H1 (cell line): ENCODE data around the gene STK32C. TPM values are rescaled to one million over a fixed set of nuclear protein-coding genes. Genes with fewer than 3 reads are reported as not detected.

ENCODE experiments used
- CTCF ChIA-PET: fragments of 300-600 bp; sonication (Branson Sonifier 250); formaldehyde crosslinking; loops from one replicate; lab custom pipeline; 2021; ENCODE audit not compliant: partially characterized antibody; lab: Charles Lee
- POLR2A ChIA-PET: fragments of 300-600 bp; sonication (Branson Sonifier 250); formaldehyde crosslinking; loops from one replicate; lab custom pipeline; 2021; ENCODE audit warnings: inconsistent platforms; ENCODE audit not compliant: partially characterized antibody; lab: Charles Lee
- DNase-seq, 2 experiments: peaks; one replicate each; pipeline versions ENCODE4 v3.0.0 to v3.0.0-alpha.2; 2010 to 2022; ENCODE audit warnings: low spot score in 2 of 2, low read depth in 1 of 2, mixed read lengths in 1 of 2
- FAIRE-seq: peaks from 2 replicates; lab custom pipeline; 2011; peaks lifted over from hg19 to GRCh38; lab: Jason Lieb, UNC
- H2AFZ ChIP-seq: 2 replicates; pipeline ENCODE4 v1.8.1; 2012; ENCODE audit warnings: low read length, inconsistent platforms
- H2AK5ac ChIP-seq: 2 replicates; pipeline ENCODE4 v1.6.1; 2013; ENCODE audit warnings: low read depth, low read length
- H2BK120ac ChIP-seq: replicated peaks from 2 replicates; pipeline ENCODE3; 2013; ENCODE audit warnings: low read depth, low read length, inconsistent platforms
- H2BK12ac ChIP-seq: 2 replicates; pipeline ENCODE4 v1.6.1; 2013; ENCODE audit warnings: low read depth, low read length
- H2BK15ac ChIP-seq: 2 replicates; pipeline ENCODE4 v1.6.1; 2013; ENCODE audit warnings: low read length
- H2BK20ac ChIP-seq: 2 replicates; pipeline ENCODE4 v1.6.1; 2013; ENCODE audit warnings: low read length
- H2BK5ac ChIP-seq: 2 replicates; pipeline ENCODE4 v1.6.1; 2013; ENCODE audit warnings: low read depth, low read length
- H3K14ac ChIP-seq: 2 replicates; pipeline ENCODE4 v1.6.1; 2013; ENCODE audit warnings: inconsistent platforms; ENCODE audit not compliant: insufficient read length
- H3K18ac ChIP-seq: 2 replicates; pipeline ENCODE4 v1.6.1; 2013; ENCODE audit warnings: low read length; ENCODE audit errors: extremely low read depth
- H3K23ac ChIP-seq: 2 replicates; pipeline ENCODE4 v1.6.1; 2013; ENCODE audit warnings: inconsistent platforms; ENCODE audit not compliant: insufficient read length
- H3K23me2 ChIP-seq: 2 replicates; pipeline ENCODE4 v1.6.1; 2013; ENCODE audit warnings: low read depth, low read length
- H3K27ac ChIP-seq: 2 replicates; pipeline ENCODE4 v1.6.1; 2011; ENCODE audit warnings: low read depth, low read length, inconsistent platforms
- H3K27me3 ChIP-seq, 4 experiments: replicated peaks in 1 of 4; 1 replicate in 1 of 4; 2 replicates in 3 of 4; pipeline versions ENCODE4 v1.6.1 to v1.8.1; 2011 to 2013; ENCODE audit warnings: low read length in 3 of 4, mild to moderate bottlenecking in 3 of 4, inconsistent platforms in 2 of 4, mixed read lengths in 2 of 4, moderate library complexity in 1 of 4; ENCODE audit not compliant: control insufficient read depth in 3 of 4, insufficient read depth in 3 of 4; ENCODE audit errors: extremely low read depth in 1 of 4
- H3K36me3 ChIP-seq, 4 experiments: 2 replicates each; pipeline versions ENCODE4 v1.6.1 to v1.8.1; 2011 to 2013; ENCODE audit warnings: mild to moderate bottlenecking in 4 of 4, low read length in 3 of 4, moderate library complexity in 2 of 4, control low read depth in 1 of 4, inconsistent platforms in 1 of 4; ENCODE audit not compliant: insufficient read depth in 4 of 4, control insufficient read depth in 2 of 4
- H3K4ac ChIP-seq: replicated peaks from 2 replicates; pipeline ENCODE3; 2013; ENCODE audit warnings: low read length, low read depth, mixed read lengths, inconsistent platforms; ENCODE audit not compliant: insufficient read length
- H3K4me1 ChIP-seq, 4 experiments: replicated peaks in 1 of 4; 1 replicate in 1 of 4; 2 replicates in 3 of 4; pipeline versions ENCODE4 v1.6.1 to v1.8.1; 2011 to 2013; ENCODE audit warnings: low read length in 3 of 4, inconsistent platforms in 2 of 4, mixed read lengths in 1 of 4; ENCODE audit not compliant: insufficient read depth in 4 of 4, control insufficient read depth in 3 of 4
- H3K4me2 ChIP-seq, 2 experiments: 2 replicates each; pipeline versions ENCODE4 v1.6.1 to v1.8.1; 2011 to 2013; ENCODE audit warnings: low read depth in 2 of 2, low read length in 2 of 2, control low read depth in 1 of 2, inconsistent platforms in 1 of 2, mild to moderate bottlenecking in 1 of 2; ENCODE audit not compliant: insufficient read depth in 1 of 2
- H3K4me3 ChIP-seq, 4 experiments: fragments of 200-600, 300-600 bp in 1 of 4; sonication (generic), shearing (Covaris generic), sonication (Bioruptor Twin) in 1 of 4; 2 replicates each; pipeline versions ENCODE4 v1.5.1 to v1.8.1; 2011 to 2016; ENCODE audit warnings: low read length in 4 of 4, low read depth in 3 of 4, control low read depth in 2 of 4, inconsistent platforms in 2 of 4, mild to moderate bottlenecking in 2 of 4, mixed read lengths in 1 of 4, moderate library complexity in 1 of 4; ENCODE audit not compliant: insufficient read depth in 2 of 4; ENCODE audit errors: extremely low read depth in 1 of 4
- H3K56ac ChIP-seq: replicated peaks from 2 replicates; pipeline ENCODE3; 2013; ENCODE audit warnings: low read depth, mild to moderate bottlenecking, mixed read lengths, low read length, inconsistent platforms; ENCODE audit not compliant: insufficient read length
- H3K79me1 ChIP-seq: 2 replicates; pipeline ENCODE4 v1.6.1; 2013; ENCODE audit warnings: low read depth, low read length, control low read depth
- H3K79me2 ChIP-seq, 2 experiments: 2 replicates each; pipeline versions ENCODE4 v1.6.1 to v1.8.1; 2012 to 2013; ENCODE audit warnings: low read length in 2 of 2, mild to moderate bottlenecking in 2 of 2, inconsistent platforms in 1 of 2; ENCODE audit not compliant: insufficient read depth in 2 of 2, control insufficient read depth in 1 of 2
- H3K9ac ChIP-seq, 4 experiments: replicated peaks in 1 of 4; 1 replicate in 1 of 4; 2 replicates in 3 of 4; pipeline versions ENCODE4 v1.6.1 to v1.8.1; 2011 to 2013; ENCODE audit warnings: low read depth in 3 of 4, low read length in 3 of 4, control low read depth in 2 of 4, mild to moderate bottlenecking in 2 of 4, moderate library complexity in 2 of 4, inconsistent platforms in 1 of 4; ENCODE audit errors: extremely low read depth in 1 of 4
- H3K9me3 ChIP-seq, 2 experiments: 2 replicates each; pipeline versions ENCODE4 v1.6.1 to v1.8.1; 2012 to 2013; ENCODE audit warnings: mild to moderate bottlenecking in 2 of 2, moderate library complexity in 2 of 2, control low read depth in 1 of 2, inconsistent platforms in 1 of 2, low read depth in 1 of 2, low read length in 1 of 2, mixed read lengths in 1 of 2; ENCODE audit not compliant: insufficient read depth in 2 of 2
- H4K20me1 ChIP-seq, 2 experiments: replicated peaks in 1 of 2; 2 replicates each; pipeline versions ENCODE3 to v1.8.1; 2011 to 2013; ENCODE audit warnings: inconsistent platforms in 2 of 2, low read length in 2 of 2, mild to moderate bottlenecking in 1 of 2; ENCODE audit not compliant: insufficient read depth in 2 of 2, control insufficient read depth in 1 of 2
- H4K5ac ChIP-seq: 2 replicates; pipeline ENCODE4 v1.6.1; 2013; ENCODE audit warnings: low read length, low read depth, mixed read lengths, inconsistent platforms; ENCODE audit not compliant: insufficient read length
- H4K8ac ChIP-seq: 2 replicates; pipeline ENCODE4 v1.8.0; 2013; ENCODE audit warnings: mild to moderate bottlenecking, moderate library complexity, low read length, inconsistent platforms; ENCODE audit not compliant: insufficient read depth; ENCODE audit errors: extremely low read depth
- H4K91ac ChIP-seq: replicated peaks from 2 replicates; pipeline ENCODE3; 2013; ENCODE audit warnings: low read length, mixed read lengths, inconsistent platforms; ENCODE audit not compliant: insufficient read length
- BRCA1 ChIP-seq: IDR thresholded peaks from 2 replicates; pipeline ENCODE4 v1.6.1; 2012; ENCODE audit warnings: low read depth, low read length, improper control_type of control experiment
- CBX5 ChIP-seq: fragments of 300-800, 300-1000 bp; sonication (generic); IDR thresholded peaks from 2 replicates; pipeline ENCODE4 v1.7.1; 2016; ENCODE audit warnings: antibody characterized with exemption, low read length, low read depth
- CHD1 ChIP-seq: IDR thresholded peaks from 2 replicates; pipeline ENCODE4 v1.6.1; 2012; ENCODE audit warnings: low read depth, low read length, improper control_type of control experiment
- EP300 ChIP-seq, 2 experiments: IDR thresholded peaks; 1 replicate in 1 of 2; 2 replicates in 1 of 2; pipeline ENCODE4 v1.6.1; 2011 to 2012; ENCODE audit warnings: low read depth in 2 of 2, low read length in 2 of 2, mild to moderate bottlenecking in 2 of 2, borderline replicate concordance in 1 of 2, inconsistent platforms in 1 of 2, moderate library complexity in 1 of 2
- JUN ChIP-seq: IDR thresholded peaks from 2 replicates; pipeline ENCODE4 v1.6.1; 2011; ENCODE audit warnings: low read depth, mild to moderate bottlenecking, improper control_type of control experiment, low read length
- KDM1A ChIP-seq: fragments of 200-600, 300-600 bp; sonication (generic); IDR thresholded peaks from 2 replicates; pipeline ENCODE4 v1.7.1; 2016; ENCODE audit warnings: mild to moderate bottlenecking, low read length, borderline replicate concordance
- POU5F1 ChIP-seq: IDR thresholded peaks from 2 replicates; pipeline ENCODE4 v1.6.1; 2011; ENCODE audit warnings: low read depth, mild to moderate bottlenecking, low read length, moderate library complexity
- RBBP5 ChIP-seq: IDR thresholded peaks from 2 replicates; pipeline ENCODE4 v1.7.1; 2012; ENCODE audit warnings: low read depth, mild to moderate bottlenecking, inconsistent platforms, low read length, moderate library complexity, borderline replicate concordance
- SAP30 ChIP-seq: fragments of 300-600 bp; sonication (generic); IDR thresholded peaks from 2 replicates; pipeline ENCODE4 v1.7.1; 2012; ENCODE audit warnings: low read length, moderate library complexity, mild to moderate bottlenecking, inconsistent platforms; ENCODE audit not compliant: insufficient read depth, insufficient replicate concordance
- SIRT6 ChIP-seq: IDR thresholded peaks from one replicate; pipeline ENCODE4 v1.7.1; 2012; ENCODE audit warnings: low read length, inconsistent platforms
- SP1 ChIP-seq: IDR thresholded peaks from 2 replicates; pipeline ENCODE4 v1.6.1; 2011; ENCODE audit warnings: low read depth, low read length
- SRF ChIP-seq: IDR thresholded peaks from 2 replicates; pipeline ENCODE4 v1.6.1; 2011; ENCODE audit warnings: mild to moderate bottlenecking, low read depth, low read length, moderate library complexity
- TAF1 ChIP-seq: IDR thresholded peaks from 2 replicates; pipeline ENCODE4 v1.6.1; 2011; ENCODE audit warnings: mild to moderate bottlenecking, low read depth, low read length
- TAF7 ChIP-seq: optimal IDR thresholded peaks from 2 replicates; pipeline ENCODE3; 2011; ENCODE audit warnings: low read depth, mild to moderate bottlenecking, inconsistent platforms, low read length, moderate library complexity, borderline replicate concordance
- TEAD4 ChIP-seq: IDR thresholded peaks from 2 replicates; pipeline ENCODE4 v1.6.1; 2012; ENCODE audit warnings: low read depth, low read length, inconsistent platforms, mixed read lengths
- WGBS, 2 experiments: shearing (Covaris generic) in 1 of 2; methylation state at CpG; one replicate each; pipeline versions ENCODE4 v1.1.6 to v1.1.7; 2013 to 2015; ENCODE audit warnings: low lambda C conversion rate in 2 of 2, mixed read lengths in 2 of 2, inconsistent platforms in 1 of 2, low coverage in 1 of 2, missing lambda C conversion rate in 1 of 2; ENCODE audit not compliant: insufficient replicate concordance in 2 of 2, insufficient coverage in 1 of 2, insufficient read length in 1 of 2; ENCODE audit errors: extremely low coverage in 1 of 2, missing lambda C conversion rate in 1 of 2; 5-methylcytosine and 5-hydroxymethylcytosine counted together
- polyA plus RNA-seq, 7 experiments: library from polyadenylated mRNA; depleted of rRNA in 3 of 7; stranded (reverse) in 5 of 7; unstranded in 2 of 7; fragments of >200 nt in 5 of 7; fragments of 200-250 nt in 2 of 7; gene quantifications; 1 replicate in 5 of 7; 2 replicates in 1 of 7; 4 replicates in 1 of 7; pipeline versions ENCODE4 v1.2.1 to v1.2.3, GENCODE V29; 2011 to 2013; ENCODE audit warnings: missing spikeins in 2 of 7, mixed read lengths in 2 of 7
- total RNA-seq: library from RNA; stranded (reverse); fragmentation: NEBNext Ultra II Directional; extraction: Animal tissue kit (Norgen Biotek cat#: 25700); gene quantifications from 2 replicates; pipeline ENCODE4 v1.2.1, GENCODE V29; 2021

STK32C gene
- total and polyA plus RNA-seq, 2 of the 8 experiments (the other 6 are each of a cell fraction or from before 2014, with no cell fraction given): 10.6 to 15.6 TPM

- no peak overlapping the region for H3K56ac ChIP-seq
- H2BK20ac ChIP-seq: no peak overlapping the region
- no peaks in the 10 kb centered on the region; a peak in 1 of 7 replicates for H3K27me3 ChIP-seq
- no peak for FAIRE-seq
- ChIA-PET POLR2A (no interaction called here), CTCF (interaction anchor here (0.9 to 1.9 kb wide), 9 partner anchors 8 to 123 kb away, joined by 3 to 5 read pairs (median 3); no protein-coding TSS in a partner anchor)
- no peak overlapping the region for H2BK5ac ChIP-seq
- H3K4me2 ChIP-seq: no peak overlapping the region
- no peaks in the 10 kb centered on the region for H3K79me2 ChIP-seq
- no peak overlapping the region for H2BK12ac ChIP-seq
- no peak overlapping the region for H3K14ac ChIP-seq
- H3K23me2 ChIP-seq: no peaks in the 10 kb centered on the region
- no peak overlapping the region for H3K27ac ChIP-seq
- DNase-seq: no peak
- H3K23ac ChIP-seq: no peak overlapping the region
- H4K91ac ChIP-seq: no peak overlapping the region
- no peak overlapping the region for H3K4me3 ChIP-seq
- H3K4me1 ChIP-seq: no peaks in the 10 kb centered on the region; a peak in 1 of 7 replicates
- H4K20me1 ChIP-seq: peaks cover 0 to 4% of the 10 kb centered on the region in 2 experiments
- no peaks in the 10 kb centered on the region for H3K9me3 ChIP-seq
- no peak overlapping the region for H4K8ac ChIP-seq
- H4K5ac ChIP-seq: no peak overlapping the region
- no peak overlapping the region for H2AFZ ChIP-seq
- no peaks in the 10 kb centered on the region for H3K36me3 ChIP-seq
- WGBS, 2 experiments: 85% methylated on average over 9 of the region's 9 CpGs; no CpG with 5 or more reads in 1 of the 2 experiments
- no peak overlapping the region for H2BK15ac ChIP-seq
- H2AK5ac ChIP-seq: no peak overlapping the region
- TF ChIP-seq TAF7 (no peak), RBBP5 (no peak), SP1 (no peak), CBX5 (no peak), SIRT6 (no peak), CHD1 (no peak), SAP30 (no peak), TEAD4 (no peak), TAF1 (no peak), JUN (no peak), EP300 (IDR thresholded peaks at IDR 0.05; ENCODE audit: borderline replicate concordance in 1 of 2, low read depth in 2 of 2, low read length in 2 of 2) (no peak), KDM1A (no peak), BRCA1 (no peak), SRF (no peak), POU5F1 (no peak)
- no peak overlapping the region for H2BK120ac ChIP-seq
- H3K4ac ChIP-seq: no peak overlapping the region
- no peak overlapping the region for H3K9ac ChIP-seq
- H3K79me1 ChIP-seq: no peaks in the 10 kb centered on the region
- no peak overlapping the region for H3K18ac ChIP-seq
Measured at GRCh38 chr10:132237871-132238270, 69.9 kb downstream of the STK32C start.
